HG03575 (cell line): ENCODE measurements around the gene LMF2.
"Not testable (repeated sequence)": the region's sequence is repeated elsewhere in the genome, so short reads cannot be mapped to it uniquely, and the experiment has no call there.

Experiments
- ATAC-seq: cut with Tn5 transposase; IDR thresholded peaks from one replicate; pipeline ENCODE4 v1.9.1; 2021; ENCODE audit not compliant: unreplicated experiment, insufficient number of reproducible peaks, low FRiP score; ENCODE audit errors: extremely low read depth

LMF2 gene

DNA sequence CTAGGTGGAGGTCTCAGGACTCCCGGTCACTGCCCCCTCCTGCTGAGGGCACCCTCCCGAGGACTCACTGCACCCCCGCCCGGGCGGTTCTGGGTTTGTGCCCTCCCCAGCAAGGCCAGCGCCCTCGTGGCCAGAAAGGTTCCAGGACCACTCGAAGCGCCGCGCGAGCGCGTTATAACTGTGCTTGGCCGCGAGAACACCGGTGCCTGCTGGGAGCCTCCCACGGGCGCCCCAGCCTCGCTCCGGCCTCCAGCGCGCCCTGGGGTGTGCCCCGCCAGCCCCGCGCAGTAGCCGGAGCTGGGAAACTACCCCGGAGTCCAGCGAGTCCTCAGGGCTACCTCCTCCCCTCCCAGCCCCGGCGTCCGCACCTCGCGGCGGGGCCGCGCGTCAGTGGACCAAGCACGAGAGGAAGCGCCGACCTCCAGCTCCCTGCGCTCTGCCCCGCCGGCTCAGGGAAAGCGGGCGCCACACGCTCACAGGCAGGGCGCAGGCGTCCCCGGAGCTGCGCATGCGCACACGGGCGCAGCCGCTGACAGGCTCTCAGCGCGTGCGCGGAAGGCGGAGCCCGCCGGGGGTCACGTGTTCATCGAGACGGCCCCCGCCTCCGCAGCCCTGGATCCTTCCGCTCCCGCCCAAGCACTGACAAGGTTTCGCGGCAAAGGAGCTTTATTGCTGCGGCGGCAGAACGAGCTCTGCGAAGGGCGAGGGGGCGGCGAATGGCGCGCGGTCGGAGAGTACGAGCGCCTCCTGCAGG lies 17.8 kb upstream of the LMF2 start, which contains the start of gene SCO2:
Gene SCO2, minus strand, starts transcription at position 495 of the 754 bp plus-strand sequence. CDS start 1,187 bp downstream, outside the sequence.
- ATAC-seq: no peak

DNA sequence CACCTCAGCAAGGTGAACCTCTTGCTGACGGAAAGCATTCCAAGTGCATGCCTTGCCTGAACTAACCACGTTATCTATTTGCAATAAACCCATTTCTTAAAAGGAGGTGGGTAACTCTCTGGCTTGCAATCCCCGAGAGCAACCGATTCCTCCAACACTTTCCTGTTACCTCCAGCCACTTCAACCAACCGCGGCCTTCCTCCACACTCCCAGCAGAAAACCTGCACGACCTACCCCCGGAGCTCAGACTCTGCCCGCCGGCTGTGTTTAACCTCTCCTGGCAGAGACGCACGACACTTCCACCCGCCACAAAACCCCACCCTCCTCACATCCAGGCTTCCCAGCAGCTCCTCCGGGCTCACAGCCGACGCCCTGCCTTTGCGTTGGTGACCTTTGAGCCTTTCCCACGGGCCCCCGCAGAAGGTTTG lies 17.2 kb upstream of the LMF2 start:
- ATAC-seq: no peak

GRCh38 chr22:50523806-50524675 lies 16.5 kb upstream of the LMF2 start:
- no peak for ATAC-seq

DNA sequence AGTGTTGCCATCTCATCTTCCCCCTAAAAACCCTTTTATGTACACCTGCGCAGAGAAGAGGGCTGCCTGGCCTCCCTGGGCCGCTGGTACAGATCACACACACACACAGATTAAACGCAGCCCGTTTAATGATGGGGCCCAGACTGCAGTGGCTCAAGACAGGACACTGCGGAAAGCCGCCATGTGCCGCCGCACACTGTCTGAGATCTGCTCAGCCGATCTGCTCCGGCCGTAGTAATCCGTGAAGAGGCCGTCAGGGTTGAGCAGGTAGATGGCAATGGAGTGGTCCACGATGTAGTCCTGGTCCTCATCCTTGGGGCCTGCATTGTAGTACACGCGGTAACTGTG lies 15.9 kb upstream of the LMF2 start:
- no peak for ATAC-seq

GRCh38 chr22:50522806-50523438 lies 15.4 kb upstream of the LMF2 start:
- no peak for ATAC-seq

GRCh38 chr22:50522208-50522805 lies 14.8 kb upstream of the LMF2 start:
- no peak for ATAC-seq

GRCh38 chr22:50521710-50522109 lies 14.2 kb upstream of the LMF2 start:
- no peak for ATAC-seq

DNA sequence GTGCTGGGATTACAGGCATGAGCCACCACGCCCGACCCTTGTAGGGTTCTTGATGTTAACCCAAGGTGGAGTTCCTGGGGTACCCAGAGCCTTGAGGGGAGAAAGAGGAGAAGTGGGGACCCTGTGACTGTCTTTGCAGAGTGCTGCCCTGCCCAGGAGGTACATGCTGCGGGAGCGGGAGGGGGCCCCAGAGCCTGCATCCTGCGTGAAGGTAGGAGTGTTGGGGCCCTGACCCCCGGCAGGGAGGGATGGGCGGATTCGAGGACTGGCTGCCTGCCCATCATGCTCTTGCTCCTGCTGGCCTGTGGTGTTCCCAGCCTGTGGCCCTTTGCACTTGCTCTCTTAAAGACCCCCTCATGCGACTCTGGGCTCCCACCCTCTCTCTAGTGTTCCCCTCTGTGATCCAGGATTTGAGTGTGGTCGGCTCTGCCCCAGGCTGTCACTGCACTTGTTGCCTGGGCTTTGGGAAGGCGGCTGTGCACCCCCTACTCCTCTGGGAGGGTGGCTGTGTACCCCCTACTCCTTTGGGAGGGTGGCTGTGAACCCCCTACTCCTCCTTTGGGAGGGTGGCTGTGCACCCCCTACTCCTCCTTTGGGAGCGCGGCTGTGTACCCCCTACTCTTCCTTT lies 13.4 kb upstream of the LMF2 start:
- no peak for ATAC-seq

- ATAC-seq: not testable (repeated sequence)
Observed at GRCh38 chr22:50520184-50520583, 12.7 kb upstream of the LMF2 start.

GRCh38 chr22:50519151-50519550 lies 11.6 kb upstream of the LMF2 start:
- ATAC-seq: no peak

- no peak for ATAC-seq
Observed at GRCh38 chr22:50518606-50519005, 11.1 kb upstream of the LMF2 start.

- no peak for ATAC-seq
Observed at GRCh38 chr22:50517495-50518260, 10.2 kb upstream of the LMF2 start.

DNA sequence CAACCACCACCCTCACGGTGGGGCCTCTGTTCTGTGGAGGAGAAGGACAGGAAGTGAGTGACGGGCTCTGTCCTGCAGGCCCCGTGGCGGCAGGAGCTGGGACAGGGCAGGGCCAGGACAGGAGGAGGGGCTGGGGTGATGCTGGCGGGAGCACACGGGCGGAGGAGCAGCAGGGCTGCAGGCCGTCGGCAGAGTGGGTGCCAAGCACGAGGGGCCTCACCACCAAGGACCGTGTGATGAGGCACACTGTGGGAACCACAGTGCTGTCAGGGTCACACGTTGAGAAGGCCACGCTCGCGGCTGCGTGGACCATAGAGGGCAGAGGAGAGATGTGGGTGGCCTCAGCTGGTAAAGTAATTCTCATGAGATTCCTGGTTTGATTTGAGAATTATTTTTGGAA lies 9.4 kb upstream of the LMF2 start:
- no peak for ATAC-seq

GRCh38 chr22:50516068-50516467 lies 8.6 kb upstream of the LMF2 start:
- ATAC-seq: no peak

DNA sequence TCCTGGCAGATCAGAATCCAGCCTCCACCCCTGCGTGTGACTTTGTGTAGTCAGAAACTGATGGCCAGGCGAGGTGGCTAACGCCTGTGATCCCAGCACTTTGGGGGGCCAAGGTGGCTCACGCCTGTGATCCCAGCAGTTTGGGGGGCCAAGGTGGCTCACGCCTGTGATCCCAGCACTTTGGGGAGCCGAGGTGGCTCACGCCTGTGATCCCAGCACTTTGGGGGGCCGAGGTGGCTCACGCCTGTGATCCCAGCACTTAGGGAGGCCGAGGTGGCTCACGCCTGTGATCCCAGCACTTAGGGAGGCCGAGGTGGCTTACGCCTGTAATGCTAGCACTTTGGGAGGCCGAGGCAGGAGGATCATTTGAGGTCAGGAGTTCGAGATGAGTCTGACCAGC lies 5.7 kb upstream of the LMF2 start:
- no peak for ATAC-seq

DNA sequence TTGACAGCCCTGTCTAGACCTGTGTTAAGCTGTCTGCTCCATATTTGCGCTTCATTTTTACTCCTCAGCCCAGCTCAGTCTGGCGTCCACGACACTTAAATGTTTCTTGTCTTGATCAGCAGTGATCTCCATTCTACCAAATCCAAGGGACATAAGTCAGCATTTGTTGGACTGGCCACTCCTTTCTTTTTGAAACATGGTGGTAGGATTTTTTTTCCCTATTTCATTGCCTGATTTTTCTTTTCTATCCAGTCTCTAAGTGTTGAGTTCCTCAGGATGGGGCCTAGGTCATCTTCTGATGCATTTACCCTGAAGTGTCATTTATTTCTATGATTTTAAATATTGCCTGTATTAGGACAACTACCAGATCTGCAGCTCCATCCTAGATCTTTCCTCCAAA lies 1.4 kb upstream of the LMF2 start:
- no peak for ATAC-seq

- no peak for ATAC-seq
Observed at GRCh38 chr22:50507991-50508884, 736 bp upstream of the LMF2 start, which contains the start of gene NCAPH2. TSS of gene NCAPH2 (plus strand) at chr22:50508224. CDS start at chr22:50508338, 114 bp downstream.
